ENCODE data around the gene PAFAH2.

The PAFAH2 gene

GRCh38 chr1:26031196-26031595 is 33.3 kb upstream of the PAFAH2 start:
- no peak for DNase-seq (ENCODE audit: low read depth)

GRCh38 chr1:26029864-26030481 is 32.1 kb upstream of the PAFAH2 start:
- DNase-seq (ENCODE audit: low read depth), result no peak

- no peak for DNase-seq (ENCODE audit: low read depth)
Measured at GRCh38 chr1:26029054-26029863, 31.4 kb upstream of the PAFAH2 start.

GRCh38 chr1:26028490-26028980 is 30.7 kb upstream of the PAFAH2 start:
- DNase-seq (ENCODE audit: low read depth), result no peak

GRCh38 chr1:26027716-26028489 is 30.0 kb upstream of the PAFAH2 start:
- peak; percentile 45 for DNase-seq (ENCODE audit: low read depth)

- DNase-seq (ENCODE audit: low read depth), result no peak
Measured at GRCh38 chr1:26025517-26025916, 27.7 kb upstream of the PAFAH2 start.

GRCh38 chr1:26025060-26025459 is 27.2 kb upstream of the PAFAH2 start:
- no peak for DNase-seq (ENCODE audit: low read depth)

- DNase-seq (ENCODE audit: low read depth), result no peak
Measured at GRCh38 chr1:26023826-26024225, 26.0 kb upstream of the PAFAH2 start.

- DNase-seq (ENCODE audit: low read depth), result no peak
Measured at GRCh38 chr1:26023009-26023408, 25.1 kb upstream of the PAFAH2 start.

GRCh38 chr1:26022404-26022779 is 24.5 kb upstream of the PAFAH2 start:
- DNase-seq (ENCODE audit: low read depth), result no peak

GRCh38 chr1:26021647-26022403 is 24.0 kb upstream of the PAFAH2 start, which contains the start of gene EXTL1:
TSS of gene EXTL1 (plus strand) at chr1:26021775. CDS start at chr1:26022647, 872 bp downstream.
- peak; percentile 59 for DNase-seq (ENCODE audit: low read depth)

- DNase-seq (ENCODE audit: low read depth), result peak; percentile 41
Measured at GRCh38 chr1:26020941-26021646, 23.2 kb upstream of the PAFAH2 start.

GRCh38 chr1:26020330-26020768 is 22.5 kb upstream of the PAFAH2 start:
- DNase-seq (ENCODE audit: low read depth), result peak; percentile 74

GRCh38 chr1:26019641-26020315 is 21.9 kb upstream of the PAFAH2 start:
- peak; percentile 88 for DNase-seq (ENCODE audit: low read depth)

GRCh38 chr1:26017606-26018005 is 19.7 kb upstream of the PAFAH2 start:
- DNase-seq (ENCODE audit: low read depth), result peak; percentile 91

- DNase-seq (ENCODE audit: low read depth), result peak; percentile 58
Measured at GRCh38 chr1:26016953-26017545, 19.2 kb upstream of the PAFAH2 start.

GRCh38 chr1:26016258-26016952 is 18.5 kb upstream of the PAFAH2 start:
- DNase-seq (ENCODE audit: low read depth), result peak; percentile 38

GRCh38 chr1:26015358-26015757 is 17.5 kb upstream of the PAFAH2 start:
- peak; percentile 49 for DNase-seq (ENCODE audit: low read depth)

- no peak for DNase-seq (ENCODE audit: low read depth)
Measured at GRCh38 chr1:26014179-26014578, 16.3 kb upstream of the PAFAH2 start.

Data from EH (cell line).